HepG2 (cell line): ENCODE data around the gene GNG4. TPM values are rescaled to one million over a fixed set of nuclear protein-coding genes. Genes with fewer than 3 reads are reported as not detected.
A peak's percentile ranks its signal among the peaks of the same experiment; 100 is the strongest.

Experiments
- FOXO1 ChIP-seq: sonication (generic); formaldehyde crosslinking; IDR thresholded peaks from 2 replicates; pipeline ENCODE4 v1.4.0; 2020; ENCODE audit warnings: missing genetic modification reagents
- KDM3A ChIP-seq: IDR thresholded peaks from 2 replicates; pipeline ENCODE4 v1.6.1; 2018; ENCODE audit warnings: low read depth, missing compliant biosample characterization
- SMC3 ChIP-seq: IDR thresholded peaks from 2 replicates; pipeline ENCODE4 v1.6.1; 2011; ENCODE audit warnings: low read length, improper control_type of control experiment
- SNAPC2 ChIP-seq: sonication (generic); formaldehyde crosslinking; IDR thresholded peaks from 2 replicates; pipeline ENCODE4 v1.8.1; 2022; ENCODE audit warnings: mild to moderate bottlenecking, missing genetic modification reagents
- ZNF749 ChIP-seq: sonication (generic); formaldehyde crosslinking; IDR thresholded peaks from 2 replicates; pipeline ENCODE4 v1.8.0; 2022; ENCODE audit warnings: mild to moderate bottlenecking, missing genetic modification reagents, moderate library complexity, borderline replicate concordance
- polyA plus RNA-seq, 8 experiments: library from polyadenylated mRNA; depleted of rRNA in 3 of 8; stranded (reverse) in 7 of 8; unstranded in 1 of 8; fragments of >200 nt; fragmentation: Illumina TruSeq in 4 of 8; extraction: Trizol in 4 of 8; gene quantifications; 2 replicates each; pipeline versions ENCODE4 v1.2.1 to v1.2.3, GENCODE V29; 2011 to 2016; ENCODE audit warnings: low read depth in 4 of 8, missing spikeins in 1 of 8, mixed read lengths in 1 of 8; ENCODE audit not compliant: insufficient read depth in 1 of 8
- total RNA-seq, 5 experiments: library from RNA; depleted of rRNA; stranded (reverse); fragments of >200 nt; fragmentation: Illumina TruSeq; extraction: Trizol; gene quantifications; 2 replicates each; pipeline ENCODE4 v1.2.3, GENCODE V29; 2016; ENCODE audit warnings: low read depth in 1 of 5
- TF ChIP-seq, protein P1 (sequence below): sonication (generic); formaldehyde crosslinking; IDR thresholded peaks from 2 replicates; pipeline ENCODE4 v1.4.0; 2020; ENCODE audit warnings: mild to moderate bottlenecking, missing genetic modification reagents

The GNG4 gene
- total and polyA plus RNA-seq, 2 of the 13 experiments (the other 11 are each of a cell fraction or from before 2014, with no cell fraction given) = 27.1 to 69.5 TPM

DNA sequence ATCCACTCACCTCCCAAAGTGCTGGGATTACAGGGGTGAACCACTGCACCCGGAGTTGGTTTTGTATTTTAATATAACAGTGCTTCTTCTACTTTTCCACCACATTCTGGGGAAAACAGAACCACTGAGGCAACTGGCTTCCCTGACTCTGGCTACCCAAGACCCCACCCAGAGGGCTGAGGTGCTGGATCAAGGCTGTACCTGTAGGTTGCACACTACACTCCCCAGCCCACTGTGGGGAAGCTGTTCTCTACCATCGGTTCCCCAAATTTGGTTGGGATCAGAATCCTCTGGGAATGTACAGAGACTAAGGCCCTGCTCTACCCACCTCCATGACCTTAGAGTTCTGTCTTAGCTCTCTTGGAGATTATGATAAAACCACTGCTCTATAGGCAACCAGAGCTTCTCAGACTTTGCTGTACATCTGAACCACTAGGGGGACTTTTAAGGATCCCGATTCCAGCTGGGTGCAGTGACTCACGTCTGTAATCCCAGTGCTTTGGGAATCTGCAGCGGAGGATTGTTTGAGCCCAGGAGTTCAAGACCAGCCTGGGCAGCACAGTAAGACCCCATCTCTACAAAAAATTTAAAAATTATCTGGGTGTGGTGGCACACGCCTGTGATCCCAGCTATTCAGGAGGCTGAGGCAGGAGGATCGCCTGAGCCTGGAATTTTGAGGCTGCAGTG is 51.6 kb downstream of the GNG4 start (continued):
- TF ChIP-seq SNAPC2 (CRISPR knock-in tag) = no peak
- no peak for TF ChIP-seq ZNF749 (CRISPR knock-in tag)
- TF ChIP-seq, protein P1, sequence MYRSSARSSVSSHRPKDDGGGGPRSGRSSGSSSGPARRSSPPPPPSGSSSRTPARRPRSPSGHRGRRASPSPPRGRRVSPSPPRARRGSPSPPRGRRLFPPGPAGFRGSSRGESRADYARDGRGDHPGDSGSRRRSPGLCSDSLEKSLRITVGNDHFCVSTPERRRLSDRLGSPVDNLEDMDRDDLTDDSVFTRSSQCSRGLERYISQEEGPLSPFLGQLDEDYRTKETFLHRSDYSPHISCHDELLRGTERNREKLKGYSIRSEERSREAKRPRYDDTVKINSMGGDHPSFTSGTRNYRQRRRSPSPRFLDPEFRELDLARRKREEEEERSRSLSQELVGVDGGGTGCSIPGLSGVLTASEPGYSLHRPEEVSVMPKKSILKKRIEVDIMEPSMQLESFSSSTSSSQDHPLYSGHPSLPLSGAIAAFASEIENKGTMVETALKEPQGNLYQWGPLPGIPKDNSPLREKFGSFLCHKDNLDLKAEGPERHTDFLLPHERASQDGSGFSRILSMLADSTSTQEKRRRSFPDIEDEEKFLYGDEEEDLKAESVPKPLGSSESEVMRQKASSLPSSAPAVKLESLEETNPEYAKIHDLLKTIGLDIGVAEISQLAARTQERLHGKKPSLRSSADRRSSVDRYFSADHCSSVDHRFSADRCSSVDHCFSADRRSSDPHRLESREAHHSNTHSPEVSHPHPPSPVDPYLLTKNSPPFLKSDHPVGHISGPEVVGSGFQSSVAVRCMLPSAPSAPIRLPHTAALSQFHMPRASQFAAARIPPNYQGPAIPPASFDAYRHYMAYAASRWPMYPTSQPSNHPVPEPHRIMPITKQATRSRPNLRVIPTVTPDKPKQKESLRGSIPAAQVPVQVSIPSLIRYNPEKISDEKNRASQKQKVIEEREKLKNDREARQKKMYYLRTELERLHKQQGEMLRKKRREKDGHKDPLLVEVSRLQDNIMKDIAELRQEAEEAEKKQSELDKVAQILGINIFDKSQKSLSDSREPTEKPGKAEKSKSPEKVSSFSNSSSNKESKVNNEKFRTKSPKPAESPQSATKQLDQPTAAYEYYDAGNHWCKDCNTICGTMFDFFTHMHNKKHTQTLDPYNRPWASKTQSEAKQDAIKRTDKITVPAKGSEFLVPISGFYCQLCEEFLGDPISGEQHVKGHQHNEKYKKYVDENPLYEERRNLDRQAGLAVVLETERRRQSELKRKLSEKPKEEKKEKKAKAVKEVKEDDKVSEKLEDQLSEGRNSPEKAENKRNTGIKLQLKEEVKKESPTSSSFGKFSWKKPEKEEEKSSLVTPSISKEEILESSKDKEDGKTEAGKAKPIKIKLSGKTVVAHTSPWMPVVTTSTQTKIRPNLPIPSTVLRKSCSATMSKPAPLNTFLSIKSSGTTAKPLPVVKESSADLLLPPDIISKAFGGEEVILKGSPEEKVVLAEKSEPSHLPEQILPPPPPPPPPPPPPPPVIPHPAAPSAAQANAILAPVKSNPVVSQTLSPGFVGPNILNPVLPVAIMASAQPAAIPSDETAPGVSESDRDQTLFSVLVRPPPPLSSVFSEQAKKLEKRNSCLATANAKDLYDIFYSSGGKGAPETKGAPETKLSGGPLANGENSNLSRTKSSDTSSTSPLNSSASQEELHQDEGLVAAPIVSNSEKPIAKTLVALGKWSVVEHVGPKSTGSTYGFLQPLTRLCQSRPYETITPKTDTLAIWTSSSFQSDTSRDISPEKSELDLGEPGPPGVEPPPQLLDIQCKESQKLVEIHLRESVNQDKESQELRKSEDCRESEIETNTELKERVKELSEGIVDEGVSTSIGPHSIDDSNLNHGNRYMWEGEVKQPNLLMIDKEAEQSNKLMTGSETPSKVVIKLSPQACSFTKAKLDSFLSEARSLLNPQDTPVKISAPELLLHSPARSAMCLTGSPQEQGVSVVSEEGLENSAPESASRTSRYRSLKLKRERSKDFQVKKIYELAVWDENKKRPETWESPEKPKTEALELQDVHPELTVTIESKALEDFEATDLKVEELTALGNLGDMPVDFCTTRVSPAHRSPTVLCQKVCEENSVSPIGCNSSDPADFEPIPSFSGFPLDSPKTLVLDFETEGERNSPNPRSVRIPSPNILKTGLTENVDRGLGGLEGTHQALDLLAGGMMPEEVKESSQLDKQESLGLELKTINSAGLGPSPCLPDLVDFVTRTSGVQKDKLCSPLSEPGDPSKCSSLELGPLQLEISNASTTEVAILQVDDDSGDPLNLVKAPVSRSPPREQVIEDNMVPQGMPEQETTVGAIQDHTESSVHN (CRISPR knock-in tag) = no peak
- peak; percentile 52; the same call in 1 of the 2 replicates for TF ChIP-seq SMC3
- TF ChIP-seq KDM3A (CRISPR knock-in tag) = no peak
- no peak for TF ChIP-seq FOXO1 (CRISPR knock-in tag)
